EH (cell line): Measurements from ENCODE around the gene RAPGEF1.

Source experiments
- DNase-seq: peaks from one replicate; pipeline ENCODE4 v3.0.0-alpha.2; 2015; ENCODE audit warnings: low read depth

The RAPGEF1 gene

GRCh38 chr9:131642496-131643083 lies 97.3 kb downstream of the RAPGEF1 start:
- DNase-seq, result no peak

- DNase-seq, result peak; percentile 88
Measured at GRCh38 chr9:131641618-131642495, 98.0 kb downstream of the RAPGEF1 start.

DNA sequence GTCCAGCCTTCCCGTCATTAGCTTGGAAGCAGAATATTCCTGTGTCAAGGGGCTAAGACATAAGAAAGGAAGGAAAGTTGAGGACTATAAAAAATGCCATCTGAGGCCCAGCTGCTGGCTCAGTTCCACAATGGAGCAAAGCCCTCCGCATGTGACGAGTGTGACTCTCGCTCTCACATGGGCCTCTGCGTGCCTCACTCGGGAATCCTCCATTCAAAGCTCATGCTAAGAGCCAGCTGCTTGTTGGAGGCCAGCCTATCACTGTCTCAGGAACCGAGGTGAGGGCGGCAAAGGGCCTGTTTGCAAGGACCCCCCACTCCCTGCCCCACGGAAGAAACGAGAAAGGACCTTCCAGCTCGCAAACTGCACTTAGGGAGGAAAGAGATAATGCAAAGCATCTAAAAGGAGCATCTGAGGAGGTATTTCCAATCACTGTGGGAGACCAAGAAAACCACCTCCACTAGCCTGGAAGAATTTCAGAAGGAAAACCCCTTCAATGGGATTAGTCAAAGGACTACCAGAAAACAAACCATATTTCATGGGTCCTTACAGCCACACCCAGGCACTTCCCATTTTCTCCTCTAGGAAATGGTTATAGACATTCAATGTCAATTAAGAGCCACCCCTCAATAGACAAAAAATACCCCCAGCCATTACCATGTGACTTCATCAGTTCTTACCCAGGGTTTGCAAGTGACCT lies 99.3 kb downstream of the RAPGEF1 start:
- peak; percentile 79 for DNase-seq

- no peak for DNase-seq
Measured at GRCh38 chr9:131639769-131640437, 100.0 kb downstream of the RAPGEF1 start.

DNA sequence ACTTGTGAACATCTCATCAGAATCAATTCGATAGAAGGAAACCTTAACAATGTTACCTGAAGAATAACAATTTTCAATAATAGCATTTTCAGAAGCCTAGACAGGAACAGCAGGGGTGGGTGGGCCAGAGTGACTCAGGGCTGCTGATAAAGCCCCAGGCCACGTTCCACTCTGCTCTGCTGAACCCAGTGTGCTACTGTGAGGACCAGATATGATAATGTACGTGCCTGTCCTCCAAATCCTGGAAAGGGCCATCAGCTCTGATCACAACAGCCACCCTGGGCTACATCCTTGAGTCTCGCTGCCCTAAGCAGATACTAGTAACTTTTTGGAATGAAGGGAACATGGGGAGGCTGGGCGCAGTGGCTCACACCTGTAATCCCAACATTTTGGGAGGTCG lies 103.3 kb downstream of the RAPGEF1 start:
- DNase-seq, result no peak

DNA sequence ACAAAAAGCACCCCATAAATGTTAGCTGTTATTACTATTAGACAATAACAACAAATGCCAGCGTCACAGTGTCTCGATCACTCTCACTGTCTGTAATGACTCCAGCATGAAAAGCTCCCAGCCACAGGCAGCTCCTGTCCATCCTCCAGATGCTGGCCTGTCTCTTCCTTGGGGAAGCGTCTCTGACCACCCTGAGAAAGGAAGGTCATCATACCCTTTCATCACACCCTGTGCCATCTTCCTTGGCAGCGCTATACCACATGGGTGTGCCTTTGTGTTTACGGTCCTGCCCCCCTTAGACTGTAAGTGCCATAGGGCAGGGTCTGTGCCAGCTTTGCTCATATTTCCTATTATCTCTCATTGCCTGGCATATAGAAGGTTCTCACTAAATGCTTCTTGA lies 104.0 kb downstream of the RAPGEF1 start:
- DNase-seq, result no peak

DNA sequence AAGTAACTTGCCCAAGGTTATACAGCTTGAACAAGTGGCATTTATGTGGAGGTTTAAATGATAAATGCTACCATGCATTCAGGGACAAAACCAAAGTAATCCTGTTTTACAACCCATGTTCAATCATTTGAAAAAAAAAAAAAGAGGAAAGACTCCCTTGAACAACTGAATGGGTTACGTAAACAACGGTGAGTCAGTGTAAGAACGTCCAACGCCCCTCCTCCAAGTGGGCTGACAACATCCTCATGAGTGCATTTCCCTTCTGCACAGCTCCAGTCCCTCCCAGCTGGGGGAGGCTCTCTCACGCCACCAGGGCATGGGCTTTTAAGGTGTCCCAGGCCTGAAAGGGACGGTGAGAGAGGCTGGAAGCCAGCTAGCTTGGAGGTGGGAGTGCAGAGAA lies 104.6 kb downstream of the RAPGEF1 start:
- peak; percentile 98 for DNase-seq

- no peak for DNase-seq
Measured at GRCh38 chr9:131633491-131634031, 106.3 kb downstream of the RAPGEF1 start.

GRCh38 chr9:131631306-131631705 lies 108.6 kb downstream of the RAPGEF1 start:
- DNase-seq, result no peak

DNA sequence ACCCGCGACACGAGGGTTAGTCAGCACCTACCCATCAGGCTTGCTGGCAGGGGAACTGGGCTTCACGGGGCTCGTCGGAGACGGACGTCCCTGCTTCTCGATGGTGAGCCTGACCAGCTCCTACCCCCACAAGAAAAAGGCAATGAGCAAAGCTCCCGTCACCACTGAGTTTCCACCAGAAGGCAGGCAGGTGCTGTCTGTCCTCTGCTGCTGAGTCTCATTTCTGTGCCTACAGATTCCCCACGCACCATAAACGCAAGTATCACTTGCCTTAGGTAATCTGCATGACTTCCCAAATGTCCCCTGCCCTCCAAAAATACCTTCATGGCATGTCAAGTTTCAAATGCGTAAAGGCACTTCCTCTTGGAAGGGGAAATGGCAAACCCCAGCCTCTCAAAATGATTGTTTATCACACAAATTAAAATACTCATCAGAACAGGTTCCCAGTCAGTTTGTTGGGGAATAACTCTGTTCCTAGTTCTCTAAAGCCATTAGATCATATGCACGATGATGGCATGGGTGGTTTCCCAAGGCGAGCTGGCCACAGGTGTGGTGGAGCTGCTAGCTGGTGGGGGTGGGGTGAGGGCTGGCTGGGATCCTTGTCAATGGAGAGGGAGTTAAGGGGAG lies 109.6 kb downstream of the RAPGEF1 start:
- DNase-seq, result no peak

- DNase-seq, result no peak
Measured at GRCh38 chr9:131629825-131630204, 110.1 kb downstream of the RAPGEF1 start.

- no peak for DNase-seq
Measured at GRCh38 chr9:131629226-131629500, 110.7 kb downstream of the RAPGEF1 start.

DNA sequence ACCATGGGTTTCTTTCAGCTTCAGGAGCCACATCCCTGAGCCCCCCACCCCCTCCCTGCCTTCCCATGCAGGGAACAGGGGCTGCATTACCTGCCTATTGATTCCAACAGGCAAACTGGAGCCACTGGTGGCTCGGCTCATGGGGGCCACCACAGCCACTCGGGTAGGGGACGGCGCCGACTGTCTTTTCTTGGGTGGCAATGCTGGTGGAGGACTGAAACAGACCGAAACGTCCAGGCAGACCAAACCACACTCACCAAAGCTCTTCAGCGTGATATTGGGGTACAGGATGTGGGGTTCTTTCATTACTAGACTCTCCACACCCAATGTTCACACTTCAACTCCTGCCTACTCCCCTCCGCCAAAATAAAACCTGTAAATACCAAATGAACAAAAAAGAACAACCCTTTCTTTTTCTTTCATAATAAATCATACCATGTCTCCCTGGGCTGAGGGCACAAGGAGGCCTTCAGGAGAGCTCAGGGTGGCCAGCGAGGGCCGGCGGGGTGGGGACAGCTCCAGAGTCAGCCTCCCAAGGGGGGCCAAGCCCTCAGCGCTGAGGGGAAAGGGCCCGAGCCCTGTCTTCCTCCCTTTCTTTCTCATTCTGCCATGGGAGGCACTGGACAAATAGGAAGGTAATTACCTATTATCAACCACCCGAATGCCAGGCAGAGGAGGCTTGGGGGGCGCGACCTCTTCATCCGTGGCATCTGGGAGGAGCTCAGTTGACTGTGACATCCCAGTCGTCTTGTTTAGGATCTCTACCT lies 111.2 kb downstream of the RAPGEF1 start:
- DNase-seq, result no peak

- DNase-seq, result peak; percentile 56
Measured at GRCh38 chr9:131627648-131628458, 112.0 kb downstream of the RAPGEF1 start.

DNA sequence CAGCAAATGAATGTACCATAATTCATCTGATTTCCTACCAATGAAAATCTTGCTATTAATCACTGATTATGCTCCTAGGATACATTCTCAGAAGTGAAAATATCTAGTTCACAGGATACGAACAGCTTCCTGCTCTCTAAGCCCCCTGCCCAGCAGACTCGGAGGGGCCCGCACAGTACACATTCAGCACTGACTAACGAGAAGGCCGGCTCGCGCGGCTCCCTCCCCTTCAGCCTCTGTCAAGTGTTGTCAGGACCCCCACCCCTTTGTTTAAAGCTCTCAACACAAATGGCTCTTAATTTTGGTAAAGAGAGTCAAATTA lies 112.6 kb downstream of the RAPGEF1 start:
- no peak for DNase-seq

- DNase-seq, result no peak
Measured at GRCh38 chr9:131625790-131626670, 113.8 kb downstream of the RAPGEF1 start.

DNA sequence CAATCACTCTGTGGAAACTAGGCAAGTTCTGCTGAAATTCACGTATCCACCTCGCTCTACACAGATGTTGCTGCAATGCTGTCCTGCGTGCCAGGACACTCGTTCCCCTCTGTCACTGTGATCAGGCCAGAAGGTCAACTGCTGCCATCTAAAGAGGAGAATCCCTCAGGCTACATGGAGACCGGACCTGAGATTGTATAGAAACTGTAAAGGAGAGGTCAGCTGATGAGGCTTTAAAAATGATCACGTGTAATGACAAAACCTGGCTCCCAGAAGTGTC lies 114.4 kb downstream of the RAPGEF1 start:
- no peak for DNase-seq

DNA sequence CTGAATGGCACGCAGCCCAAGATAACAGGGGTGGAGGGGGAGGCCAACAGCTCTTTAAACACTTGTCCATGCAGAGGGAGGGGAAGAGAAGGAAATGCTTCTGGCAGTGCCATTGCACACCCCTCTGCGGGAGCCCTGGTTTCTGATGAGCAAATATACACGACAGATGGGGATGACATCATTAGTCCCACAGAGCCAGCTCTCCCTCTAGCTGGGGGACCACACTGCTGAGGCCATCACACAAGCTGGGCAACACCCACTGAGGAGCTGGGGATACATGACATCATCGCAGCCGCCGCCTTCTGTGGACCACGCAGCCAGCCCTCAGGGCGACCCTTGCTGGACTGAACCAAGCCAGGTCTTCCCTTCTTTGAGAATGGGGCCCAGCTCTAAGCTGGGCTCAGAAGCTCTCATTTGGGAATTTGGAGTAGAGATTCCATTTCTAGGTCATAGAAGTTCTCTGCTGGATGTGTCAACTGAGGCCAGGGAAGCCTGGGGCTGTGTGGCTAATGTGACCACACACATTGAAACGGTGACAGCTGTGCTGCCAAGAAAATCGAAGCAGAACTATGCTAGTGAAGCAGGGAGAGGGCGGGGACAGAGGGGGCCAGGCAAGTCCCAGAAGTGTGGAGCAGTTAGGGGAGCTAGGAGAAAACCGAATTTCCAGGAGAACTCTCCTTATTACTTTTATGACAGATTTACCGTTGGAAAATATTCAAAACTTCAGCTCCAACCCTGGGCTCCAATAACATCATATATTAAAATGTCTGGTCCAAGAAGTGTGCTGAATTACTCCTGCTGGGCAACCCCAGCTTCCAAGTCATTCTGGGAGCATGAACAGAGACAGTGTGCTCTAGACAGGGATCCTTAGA lies 115.0 kb downstream of the RAPGEF1 start:
- peak; percentile 62 for DNase-seq
